ENCODE measurements around the gene C20orf204.

Gene C20orf204

DNA sequence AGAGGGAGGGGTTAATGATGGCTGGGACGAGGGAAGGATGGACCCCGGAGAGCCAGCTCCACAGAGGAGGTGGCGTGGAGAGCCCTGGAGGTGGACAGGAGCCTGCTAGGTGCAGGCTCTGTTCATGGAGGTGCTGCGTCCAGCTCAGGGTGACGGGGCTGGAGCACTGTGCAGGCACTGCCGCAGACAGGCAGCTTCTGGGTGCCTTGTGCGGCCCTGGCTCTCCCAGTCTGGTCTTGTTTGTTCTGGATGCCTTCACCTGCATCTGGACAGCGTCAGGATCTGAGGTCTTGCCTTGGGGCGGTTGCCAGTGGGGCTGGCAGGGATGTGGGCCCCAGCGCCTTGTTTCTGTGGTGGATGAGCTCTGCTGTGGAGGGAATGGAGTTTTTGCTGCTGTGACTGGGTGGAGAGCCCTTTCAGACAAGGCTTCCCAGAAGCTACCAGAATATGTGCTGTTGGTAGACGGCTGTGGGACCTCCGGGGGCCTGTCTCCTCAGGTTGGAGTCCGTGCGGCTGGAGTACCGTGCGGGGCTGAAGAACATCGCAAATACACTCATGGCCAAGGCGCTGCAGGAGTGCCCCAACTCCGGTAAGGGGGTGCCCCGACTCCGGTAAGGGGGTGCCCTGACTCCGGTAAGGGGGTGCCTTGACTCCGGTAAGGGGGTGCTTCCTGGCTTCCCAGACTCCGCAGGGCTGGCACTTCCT is 7.8 kb upstream of the C20orf204 start:
- no peak for DNase-seq

DNA sequence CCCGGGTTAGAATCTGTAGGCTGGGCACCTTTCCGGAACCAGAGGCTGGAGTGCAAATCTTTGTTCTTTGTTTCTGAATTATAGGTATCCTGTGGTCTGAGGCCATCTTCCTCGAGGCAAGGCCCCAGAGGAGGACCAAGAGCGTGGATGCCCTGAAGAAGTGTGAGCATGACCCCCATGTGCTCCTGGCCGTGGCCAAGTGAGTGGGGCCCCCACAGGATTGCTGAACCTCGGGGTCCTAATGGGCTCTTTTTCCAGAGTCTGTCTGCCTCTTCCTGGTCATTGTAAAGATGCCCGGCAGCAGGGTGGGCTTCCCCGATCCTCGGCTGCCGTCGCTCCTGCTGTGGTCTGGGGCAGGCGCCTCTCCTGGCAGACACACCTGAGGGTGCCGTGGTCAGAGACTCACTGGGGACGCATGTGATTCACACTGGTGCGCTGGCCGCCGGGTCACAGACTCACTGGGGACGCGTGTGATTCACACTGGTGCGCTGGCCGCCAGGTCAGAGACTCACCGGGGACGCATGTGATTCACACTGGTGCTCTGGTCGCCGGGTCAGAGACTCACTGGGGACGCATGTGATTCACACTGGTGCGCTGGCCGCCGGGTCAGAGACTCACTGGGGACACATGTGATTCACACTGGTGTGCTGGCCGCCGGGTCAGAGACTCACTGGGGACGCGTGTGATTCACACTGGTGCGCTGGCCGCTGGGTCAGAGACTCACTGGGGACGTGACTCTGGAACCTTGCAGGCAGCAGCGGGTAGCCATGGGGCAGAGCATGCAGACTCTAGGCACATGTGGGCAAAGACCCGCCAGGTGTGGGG is 6.5 kb upstream of the C20orf204 start:
- no peak for DNase-seq

- no peak for DNase-seq
Measured at GRCh38 chr20:64030371-64031134, 5.4 kb upstream of the C20orf204 start.

- no peak for DNase-seq
Measured at GRCh38 chr20:64031822-64032314, 4.1 kb upstream of the C20orf204 start.

DNA sequence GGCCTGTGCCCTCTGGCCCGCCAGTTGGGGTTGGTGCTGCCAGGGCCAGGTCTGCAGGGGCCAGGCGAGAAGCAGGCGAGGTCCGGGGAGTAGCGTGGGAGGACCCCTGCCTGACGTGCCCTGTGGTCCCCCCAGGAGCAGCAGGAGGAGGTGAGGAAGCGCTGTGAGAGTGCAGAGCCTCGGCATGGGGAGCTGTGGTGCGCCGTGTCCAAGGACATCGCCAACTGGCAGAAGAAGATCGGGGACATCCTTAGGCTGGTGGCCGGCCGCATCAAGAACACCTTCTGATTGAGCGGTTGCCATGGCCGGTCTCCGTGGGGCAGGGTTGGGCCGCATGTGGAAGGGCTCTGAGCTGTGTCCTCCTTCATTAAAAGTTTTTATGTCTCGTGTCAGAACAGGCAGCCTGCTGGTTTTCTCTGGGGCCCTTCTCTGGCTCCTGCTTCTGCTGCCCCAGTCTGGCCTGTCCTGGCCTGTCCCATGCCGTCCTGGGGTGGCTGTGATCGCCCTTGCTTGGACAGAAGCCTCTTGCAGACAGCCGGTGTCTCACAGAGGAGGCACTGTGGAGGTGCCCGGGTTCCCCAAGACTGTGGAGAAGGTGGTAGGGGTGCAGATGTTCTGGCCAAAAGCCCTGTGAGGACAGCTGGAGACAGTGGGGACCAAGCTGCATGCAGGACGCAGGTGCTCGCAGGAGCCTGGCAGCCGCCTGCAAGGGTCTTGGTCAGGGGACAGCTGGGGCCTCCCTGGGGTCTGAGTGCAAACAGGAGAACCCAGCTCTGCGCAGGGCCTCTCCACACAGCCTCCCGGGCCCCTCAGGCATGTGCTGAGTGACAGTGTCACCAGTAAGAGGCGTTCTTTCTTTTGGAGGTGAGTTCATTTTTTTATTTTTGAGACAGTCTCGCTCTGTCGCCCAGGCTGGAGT is 3.0 kb upstream of the C20orf204 start:
- DNase-seq: no peak

- DNase-seq: no peak
Measured at GRCh38 chr20:64033981-64034493, 1.9 kb upstream of the C20orf204 start.

- DNase-seq: no peak
Measured at GRCh38 chr20:64035066-64035932, 683 bp upstream of the C20orf204 start.

GRCh38 chr20:64036346-64037198 is 590 bp downstream of the C20orf204 start:
- no peak for DNase-seq

- DNase-seq: no peak
Measured at GRCh38 chr20:64037199-64037497, 1.2 kb downstream of the C20orf204 start.

- DNase-seq: no peak
Measured at GRCh38 chr20:64037498-64038213, 1.7 kb downstream of the C20orf204 start.

GRCh38 chr20:64038224-64038564 is 2.2 kb downstream of the C20orf204 start:
- DNase-seq: no peak

GRCh38 chr20:64038565-64039292 is 2.7 kb downstream of the C20orf204 start:
- DNase-seq: peak; percentile 41

GRCh38 chr20:64039293-64040160 is 3.5 kb downstream of the C20orf204 start:
- DNase-seq: no peak

DNA sequence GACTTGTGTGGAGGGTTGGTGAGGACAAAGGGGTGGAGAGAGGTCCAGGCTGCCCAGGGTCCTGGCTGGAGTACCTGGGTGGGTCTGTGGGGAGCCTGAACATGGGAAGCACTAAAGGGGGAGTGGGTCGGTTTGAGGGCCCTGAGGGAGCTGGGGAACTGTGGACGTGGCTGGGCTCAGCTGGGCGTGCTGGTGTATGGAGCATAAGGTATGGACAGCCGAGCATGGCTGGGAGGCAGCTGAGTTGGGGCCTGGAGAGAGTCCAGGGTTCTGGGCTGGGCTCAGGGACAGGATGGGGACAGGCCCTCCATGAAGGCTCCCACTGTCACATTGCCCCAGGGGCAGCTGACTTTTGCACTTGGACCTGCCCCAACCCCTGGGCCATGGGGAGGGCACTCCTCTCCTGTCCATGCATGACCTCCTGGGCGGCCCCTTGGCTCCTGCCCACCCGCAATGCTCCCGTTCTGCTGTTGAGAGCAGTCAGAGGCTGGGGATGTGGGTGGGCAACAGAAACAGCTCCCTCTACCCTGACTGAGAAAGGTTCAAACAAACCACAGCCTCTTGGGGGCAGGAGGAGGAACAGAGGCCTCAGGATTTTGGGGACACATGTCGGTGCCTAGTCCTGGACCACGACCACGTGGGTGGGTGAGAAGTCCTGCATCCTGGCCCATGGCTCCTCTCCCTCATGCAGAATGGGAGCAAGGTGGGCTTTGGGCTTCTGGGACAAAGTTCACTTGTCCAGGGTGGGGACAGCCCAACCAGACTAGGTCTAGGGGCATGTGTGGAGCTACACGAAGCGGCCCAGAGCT is 4.5 kb downstream of the C20orf204 start:
- no peak for DNase-seq

- DNase-seq: peak; percentile 86
Measured at GRCh38 chr20:64041040-64041780, 5.2 kb downstream of the C20orf204 start.

GRCh38 chr20:64041781-64042053 is 5.7 kb downstream of the C20orf204 start:
- no peak for DNase-seq

Measured in NCI-H446 treated with DMSO at 0.1 percent for 48 hours (cell line).